ENCODE data around the gene CHP1. TPM values are rescaled to one million over a fixed set of nuclear protein-coding genes. Genes with fewer than 3 reads are reported as not detected.
"Not testable (repeated sequence)": the region's sequence is repeated elsewhere in the genome, so short reads cannot be mapped to it uniquely, and the experiment has no call there.

Gene CHP1
- total RNA-seq, 1 donor from 2014 or later: 76.3 TPM

GRCh38 chr15:41256103-41256502, 25.0 kb downstream of the CHP1 start:
- no peak for TF ChIP-seq CTCF (conservative IDR thresholded peaks at IDR 0.05)
- no peak overlapping the region for H3K4me3 Mint-ChIP-seq
- H3K4me1 Mint-ChIP-seq: no peaks in the 10 kb centered on the region
- no peak for DNase-seq (ENCODE audit: low read depth, low spot score)
- no peaks in the 10 kb centered on the region for H3K27me3 Mint-ChIP-seq (ENCODE audit: low read depth)
- no peak overlapping the region for H3K27ac Mint-ChIP-seq (ENCODE audit: unreplicated experiment)
- H3K9me3 Mint-ChIP-seq: no peaks in the 10 kb centered on the region
- H3K36me3 Mint-ChIP-seq (ENCODE audit: low read depth): peaks cover 7% of the 10 kb centered on the region

GRCh38 chr15:41256577-41257038, 25.5 kb downstream of the CHP1 start:
- Mint-ChIP-seq H3K27me3 (ENCODE audit: low read depth) (no peaks in the 10 kb centered on the region), H3K4me1 (no peaks in the 10 kb centered on the region), H3K9me3 (no peaks in the 10 kb centered on the region), H3K4me3 (no peak overlapping the region), H3K27ac (ENCODE audit: unreplicated experiment) (no peak overlapping the region), H3K36me3 (ENCODE audit: low read depth) (peaks cover 2% of the 10 kb centered on the region)
- DNase-seq (ENCODE audit: low read depth, low spot score): no peak
- TF ChIP-seq CTCF (conservative IDR thresholded peaks at IDR 0.05): no peak

GRCh38 chr15:41258750-41259471, 27.8 kb downstream of the CHP1 start:
- Mint-ChIP-seq H3K36me3 (ENCODE audit: low read depth) (peaks cover 9% of the 10 kb centered on the region), H3K4me1 (no peaks in the 10 kb centered on the region), H3K4me3 (no peak overlapping the region), H3K27ac (ENCODE audit: unreplicated experiment) (no peak overlapping the region), H3K27me3 (ENCODE audit: low read depth) (no peaks in the 10 kb centered on the region), H3K9me3 (no peaks in the 10 kb centered on the region)
- DNase-seq (ENCODE audit: low read depth, low spot score): no peak
- TF ChIP-seq CTCF (conservative IDR thresholded peaks at IDR 0.05): no peak

- Mint-ChIP-seq H3K36me3 (ENCODE audit: low read depth) (peaks cover 9% of the 10 kb centered on the region), H3K27me3 (ENCODE audit: low read depth) (no peaks in the 10 kb centered on the region), H3K4me3 (no peak overlapping the region), H3K4me1 (no peaks in the 10 kb centered on the region), H3K9me3 (no peaks in the 10 kb centered on the region), H3K27ac (ENCODE audit: unreplicated experiment) (no peak overlapping the region)
- no peak for TF ChIP-seq CTCF (conservative IDR thresholded peaks at IDR 0.05)
- DNase-seq (ENCODE audit: low read depth, low spot score): no peak
These were observed 28.6 kb downstream of the CHP1 start for GRCh38 chr15:41259546-41260189.

- not testable (repeated sequence) for H3K27me3 Mint-ChIP-seq (ENCODE audit: low read depth); H3K4me3 Mint-ChIP-seq; DNase-seq (ENCODE audit: low read depth, low spot score); H3K27ac Mint-ChIP-seq (ENCODE audit: unreplicated experiment); H3K4me1 Mint-ChIP-seq; H3K36me3 Mint-ChIP-seq (ENCODE audit: low read depth); H3K9me3 Mint-ChIP-seq
These were observed 29.9 kb downstream of the CHP1 start for GRCh38 chr15:41260924-41261323.

- Mint-ChIP-seq H3K4me1 (no peaks in the 10 kb centered on the region), H3K36me3 (ENCODE audit: low read depth) (peaks cover 16% of the 10 kb centered on the region), H3K9me3 (no peaks in the 10 kb centered on the region), H3K4me3 (no peak overlapping the region), H3K27me3 (ENCODE audit: low read depth) (no peaks in the 10 kb centered on the region), H3K27ac (ENCODE audit: unreplicated experiment) (no peak overlapping the region)
- no peak for TF ChIP-seq CTCF (conservative IDR thresholded peaks at IDR 0.05)
- DNase-seq (ENCODE audit: low read depth, low spot score): no peak
These were observed 31.5 kb downstream of the CHP1 start for GRCh38 chr15:41262571-41262970.

Measured in neural crest cell (in vitro differentiated cells).